ENCODE measurements around the gene RNF217. TPM values are rescaled to one million over a fixed set of nuclear protein-coding genes. Genes with fewer than 3 reads are reported as not detected.

RNF217 gene
- total RNA-seq, 1 donor from 2014 or later, result 2.2 TPM

DNA sequence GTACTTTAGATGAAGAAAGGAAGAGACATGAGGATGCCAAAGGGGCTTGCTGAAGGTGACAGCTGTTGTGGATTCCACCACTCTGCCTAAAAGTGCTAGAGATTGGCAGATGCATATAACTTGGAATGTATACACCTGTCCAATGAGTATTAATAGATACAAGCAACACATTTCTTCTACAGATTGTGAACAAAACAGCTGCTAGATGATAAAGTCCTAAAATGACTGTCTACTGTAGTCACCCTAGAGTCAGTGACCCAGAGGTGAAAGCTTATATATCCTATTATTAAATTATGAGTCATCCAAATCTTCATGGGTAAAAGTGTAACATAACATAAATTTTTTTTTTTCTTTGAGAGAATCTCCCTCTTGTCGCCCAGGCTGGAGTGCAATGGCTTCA, 5.2 kb downstream of the RNF217 start:
- Mint-ChIP-seq H3K9me3 (no peaks in the 10 kb centered on the region), H3K27me3 (ENCODE audit: low read depth) (peaks cover 26% of the 10 kb centered on the region), H3K36me3 (ENCODE audit: low read depth) (no peaks in the 10 kb centered on the region), H3K27ac (no peak overlapping the region), H3K4me3 (ENCODE audit: low read depth) (no peak overlapping the region), H3K4me1 (ENCODE audit: low read depth) (peaks cover 4% of the 10 kb centered on the region)
- no peak for DNase-seq (ENCODE audit: low spot score)
- intact Hi-C loops (cut with micrococcal nuclease), result no loop called here

- H3K27me3 Mint-ChIP-seq (ENCODE audit: low read depth), result peaks cover 22% of the 10 kb centered on the region
- intact Hi-C loops (cut with micrococcal nuclease), result no loop called here
- H3K9me3 Mint-ChIP-seq, result no peaks in the 10 kb centered on the region
- no peak overlapping the region for H3K27ac Mint-ChIP-seq
- peaks cover 2% of the 10 kb centered on the region for H3K4me1 Mint-ChIP-seq (ENCODE audit: low read depth)
- H3K4me3 Mint-ChIP-seq (ENCODE audit: low read depth), result no peak overlapping the region
- no peaks in the 10 kb centered on the region for H3K36me3 Mint-ChIP-seq (ENCODE audit: low read depth)
- no peak for DNase-seq (ENCODE audit: low spot score)
Measured at GRCh38 chr6:124968401-124968800, 6.2 kb downstream of the RNF217 start.

DNA sequence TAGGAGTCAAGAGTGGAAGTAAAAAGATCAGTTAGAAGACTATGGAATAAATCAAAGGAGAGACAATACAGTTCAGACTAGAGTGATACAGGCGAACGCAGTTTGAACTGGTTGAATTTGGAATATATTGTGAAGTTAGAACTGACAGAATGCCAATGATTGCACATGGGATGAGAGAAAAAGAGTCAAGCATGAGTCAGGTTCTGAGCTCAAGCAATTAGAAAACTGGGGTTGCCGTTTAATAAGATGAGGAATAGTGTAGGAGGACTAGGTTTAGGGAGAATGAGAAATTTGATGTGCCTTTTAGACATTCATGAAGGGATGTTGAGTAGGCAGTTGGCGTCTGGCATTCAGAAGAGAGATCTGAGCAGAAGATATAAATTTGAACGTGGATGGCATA, 8.0 kb downstream of the RNF217 start:
- H3K27ac Mint-ChIP-seq, result no peak overlapping the region
- H3K4me3 Mint-ChIP-seq (ENCODE audit: low read depth), result no peak overlapping the region
- intact Hi-C loops (cut with micrococcal nuclease), result no loop called here
- no peaks in the 10 kb centered on the region for H3K4me1 Mint-ChIP-seq (ENCODE audit: low read depth)
- H3K36me3 Mint-ChIP-seq (ENCODE audit: low read depth), result no peaks in the 10 kb centered on the region
- no peaks in the 10 kb centered on the region for H3K9me3 Mint-ChIP-seq
- peaks cover 10% of the 10 kb centered on the region for H3K27me3 Mint-ChIP-seq (ENCODE audit: low read depth)
- DNase-seq (ENCODE audit: low spot score), result no peak

DNA sequence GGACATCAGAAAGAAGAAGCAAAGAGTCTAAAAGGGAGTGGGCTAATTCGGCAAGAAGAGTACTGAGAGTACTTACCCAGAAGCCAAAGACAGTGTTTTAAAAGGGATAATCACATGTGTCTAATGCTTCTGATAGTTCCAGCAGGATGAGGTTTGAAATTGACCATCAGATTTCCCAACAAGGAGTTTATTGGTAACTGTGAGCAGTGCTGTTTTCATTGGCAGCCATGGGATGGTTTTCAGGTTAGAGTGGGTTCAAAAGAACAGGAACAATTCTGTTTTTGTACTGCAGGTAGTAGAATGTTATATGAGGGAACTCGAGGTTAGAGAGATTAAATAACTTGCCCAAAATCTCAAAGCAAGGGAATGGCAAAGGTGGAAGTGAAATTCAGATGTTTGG, 8.5 kb downstream of the RNF217 start:
- Mint-ChIP-seq H3K27ac (no peak overlapping the region), H3K27me3 (ENCODE audit: low read depth) (peaks cover 8% of the 10 kb centered on the region), H3K4me3 (ENCODE audit: low read depth) (no peak overlapping the region), H3K4me1 (ENCODE audit: low read depth) (no peaks in the 10 kb centered on the region), H3K9me3 (no peaks in the 10 kb centered on the region), H3K36me3 (ENCODE audit: low read depth) (no peaks in the 10 kb centered on the region)
- intact Hi-C loops (cut with micrococcal nuclease), result no loop called here
- DNase-seq (ENCODE audit: low spot score), result no peak

DNA sequence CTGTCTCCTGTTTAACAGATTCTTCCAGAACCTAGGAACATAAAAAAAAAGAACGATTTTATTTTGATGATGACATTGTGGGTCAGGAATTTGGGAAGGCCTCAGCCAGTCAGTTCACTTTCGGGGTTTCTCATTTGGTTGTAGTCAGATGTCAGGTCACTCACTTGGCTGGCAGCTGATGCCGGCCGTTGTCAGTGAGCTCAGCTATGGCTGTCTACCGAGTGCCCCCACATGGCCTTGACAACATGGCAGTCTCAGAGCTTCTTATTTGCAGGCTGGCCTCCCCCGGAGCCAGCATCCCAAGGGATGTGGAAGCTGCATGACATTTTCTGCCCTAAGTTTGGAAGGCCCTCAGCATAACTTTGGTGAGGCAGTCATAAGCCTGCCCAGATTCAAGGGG, 11.5 kb downstream of the RNF217 start:
- H3K27me3 Mint-ChIP-seq (ENCODE audit: low read depth), result peaks cover 5% of the 10 kb centered on the region

GRCh38 chr6:124974771-124975377, 12.6 kb downstream of the RNF217 start:
- Mint-ChIP-seq H3K4me1 (ENCODE audit: low read depth) (no peaks in the 10 kb centered on the region), H3K27me3 (ENCODE audit: low read depth) (peaks cover 5% of the 10 kb centered on the region), H3K4me3 (ENCODE audit: low read depth) (no peak overlapping the region), H3K9me3 (no peaks in the 10 kb centered on the region), H3K36me3 (ENCODE audit: low read depth) (no peaks in the 10 kb centered on the region), H3K27ac (no peak overlapping the region)
- no peak for DNase-seq (ENCODE audit: low spot score)
- intact Hi-C loops (cut with micrococcal nuclease), result no loop called here

More for the DNA sequence above, 11.5 kb downstream of the RNF217 start:
- H3K9me3 Mint-ChIP-seq, result no peaks in the 10 kb centered on the region
- H3K4me1 Mint-ChIP-seq (ENCODE audit: low read depth), result no peaks in the 10 kb centered on the region
- DNase-seq (ENCODE audit: low spot score), result no peak
- intact Hi-C loops (cut with micrococcal nuclease), result no loop called here
- H3K4me3 Mint-ChIP-seq (ENCODE audit: low read depth), result no peak overlapping the region
- no peak overlapping the region for H3K27ac Mint-ChIP-seq
- no peaks in the 10 kb centered on the region for H3K36me3 Mint-ChIP-seq (ENCODE audit: low read depth)

- no peak overlapping the region for H3K4me3 Mint-ChIP-seq (ENCODE audit: low read depth)
- H3K36me3 Mint-ChIP-seq (ENCODE audit: low read depth), result no peaks in the 10 kb centered on the region
- H3K4me1 Mint-ChIP-seq (ENCODE audit: low read depth), result no peaks in the 10 kb centered on the region
- H3K9me3 Mint-ChIP-seq, result no peaks in the 10 kb centered on the region
- H3K27ac Mint-ChIP-seq, result no peak overlapping the region
- DNase-seq (ENCODE audit: low spot score), result no peak
- no peaks in the 10 kb centered on the region for H3K27me3 Mint-ChIP-seq (ENCODE audit: low read depth)
- intact Hi-C loops (cut with micrococcal nuclease), result no loop called here
Measured at GRCh38 chr6:124977067-124977908, 15.1 kb downstream of the RNF217 start.

DNA sequence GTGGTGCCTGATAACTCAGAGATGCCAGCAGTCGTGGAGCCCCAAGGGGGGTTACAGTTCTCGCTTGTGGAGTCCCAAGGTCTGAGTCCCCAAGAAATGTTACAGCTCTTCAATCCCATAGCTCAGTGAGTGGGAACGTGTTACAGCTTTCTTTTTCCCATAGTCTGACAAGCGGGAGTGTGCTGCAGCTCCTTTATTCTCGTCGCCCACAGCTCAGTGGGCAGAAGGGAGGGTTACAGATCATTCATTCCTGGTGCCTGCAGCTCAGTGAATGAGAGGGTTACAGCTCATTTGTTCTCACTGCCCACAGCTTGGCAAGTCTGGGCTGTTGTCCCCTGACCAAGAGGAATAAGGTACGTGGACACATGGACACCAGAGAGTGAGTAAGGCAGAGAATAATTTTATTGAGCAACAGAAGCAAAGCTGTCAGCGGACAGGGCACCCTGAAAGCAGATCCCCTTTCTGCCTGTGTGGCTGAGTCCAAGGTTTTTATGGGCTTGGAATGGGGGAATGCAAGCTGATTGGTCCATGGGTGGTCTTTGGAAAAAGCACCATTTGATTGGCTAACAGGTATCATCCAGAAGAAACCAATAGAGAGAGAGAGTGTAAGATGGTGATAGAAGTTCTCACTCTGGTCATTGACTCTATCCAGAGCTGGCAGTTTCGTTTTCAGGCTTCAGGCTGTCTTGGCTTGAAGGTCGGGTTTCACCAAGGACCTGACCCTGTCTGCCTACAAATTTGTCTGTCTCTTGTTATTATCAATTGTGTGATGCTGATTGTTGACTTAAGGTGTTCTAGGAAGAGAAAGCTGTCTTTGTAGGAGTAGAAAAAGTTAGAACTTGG, 16.4 kb downstream of the RNF217 start:
- Mint-ChIP-seq H3K27ac (no peak overlapping the region), H3K4me3 (ENCODE audit: low read depth) (no peak overlapping the region), H3K27me3 (ENCODE audit: low read depth) (no peaks in the 10 kb centered on the region), H3K36me3 (ENCODE audit: low read depth) (no peaks in the 10 kb centered on the region), H3K4me1 (ENCODE audit: low read depth) (no peaks in the 10 kb centered on the region), H3K9me3 (no peaks in the 10 kb centered on the region)
- intact Hi-C loops (cut with micrococcal nuclease), result no loop called here
- DNase-seq (ENCODE audit: low spot score), result no peak

- Mint-ChIP-seq H3K27ac (no peak overlapping the region), H3K4me3 (ENCODE audit: low read depth) (no peak overlapping the region), H3K27me3 (ENCODE audit: low read depth) (no peaks in the 10 kb centered on the region), H3K9me3 (no peaks in the 10 kb centered on the region), H3K36me3 (ENCODE audit: low read depth) (no peaks in the 10 kb centered on the region), H3K4me1 (ENCODE audit: low read depth) (no peaks in the 10 kb centered on the region)
- no peak for DNase-seq (ENCODE audit: low spot score)
- intact Hi-C loops (cut with micrococcal nuclease), result no loop called here
Measured at GRCh38 chr6:124979294-124979678, 17.0 kb downstream of the RNF217 start.

DNA sequence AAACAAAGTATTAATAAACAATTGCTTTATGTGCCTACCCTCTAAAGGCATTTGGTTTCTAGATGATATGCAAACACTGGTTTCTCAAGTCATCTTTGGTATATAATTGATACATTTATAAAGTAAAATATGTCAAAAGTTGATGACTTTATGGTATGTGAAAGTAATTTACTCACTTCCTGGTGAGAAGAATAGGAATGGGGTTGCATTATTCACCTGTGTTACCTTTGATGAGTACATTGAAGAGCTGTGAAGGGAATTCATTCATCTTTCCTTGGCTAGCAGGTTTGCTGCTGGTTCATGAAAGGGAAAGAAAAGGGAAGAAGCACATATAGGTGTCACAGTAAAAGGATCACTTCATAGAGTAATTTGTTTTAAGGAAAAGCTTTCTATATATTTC, 20.4 kb downstream of the RNF217 start:
- Mint-ChIP-seq H3K4me1 (ENCODE audit: low read depth) (no peaks in the 10 kb centered on the region), H3K27me3 (ENCODE audit: low read depth) (no peaks in the 10 kb centered on the region), H3K36me3 (ENCODE audit: low read depth) (no peaks in the 10 kb centered on the region), H3K4me3 (ENCODE audit: low read depth) (no peak overlapping the region), H3K27ac (no peak overlapping the region), H3K9me3 (no peaks in the 10 kb centered on the region)
- DNase-seq (ENCODE audit: low spot score), result no peak
- intact Hi-C loops (cut with micrococcal nuclease), result no loop called here

GRCh38 chr6:124983383-124984083, 21.3 kb downstream of the RNF217 start:
- Mint-ChIP-seq H3K27ac (no peak overlapping the region), H3K4me3 (ENCODE audit: low read depth) (no peak overlapping the region), H3K36me3 (ENCODE audit: low read depth) (no peaks in the 10 kb centered on the region), H3K27me3 (ENCODE audit: low read depth) (no peaks in the 10 kb centered on the region), H3K4me1 (ENCODE audit: low read depth) (no peaks in the 10 kb centered on the region), H3K9me3 (no peaks in the 10 kb centered on the region)
- DNase-seq (ENCODE audit: low spot score), result no peak
- intact Hi-C loops (cut with micrococcal nuclease), result no loop called here

DNA sequence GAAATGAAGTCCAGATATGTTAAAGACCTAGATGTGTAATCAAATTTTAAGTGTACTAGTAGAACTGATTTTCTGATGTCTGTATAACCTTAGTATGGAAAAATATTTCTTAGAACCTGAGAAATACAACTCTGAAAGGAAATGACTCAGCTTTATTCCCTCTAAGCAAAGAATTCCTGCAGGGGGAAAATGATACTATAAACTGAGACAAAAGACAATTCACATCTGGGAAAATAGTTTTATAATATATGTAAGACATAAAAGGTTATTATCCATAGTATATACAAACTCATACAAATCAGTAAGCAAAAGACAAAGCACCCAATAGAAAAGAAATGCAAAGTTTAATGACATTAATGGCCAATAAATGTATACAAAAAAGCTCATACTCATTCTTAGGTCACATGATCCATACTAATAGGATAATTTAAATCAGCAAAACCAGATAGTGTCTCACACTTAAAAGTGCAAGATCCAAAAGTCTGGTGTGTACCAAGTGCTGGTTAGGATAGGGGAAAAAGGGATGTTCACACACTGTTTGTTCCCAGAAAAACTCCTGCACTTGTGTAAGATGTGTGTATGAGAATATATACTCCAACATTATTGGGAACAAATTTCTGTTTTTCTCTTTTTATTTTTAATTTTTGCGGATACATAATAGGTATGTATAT, 22.6 kb downstream of the RNF217 start:
- H3K27ac Mint-ChIP-seq, result no peak overlapping the region
- H3K4me1 Mint-ChIP-seq (ENCODE audit: low read depth), result no peaks in the 10 kb centered on the region
- no peaks in the 10 kb centered on the region for H3K36me3 Mint-ChIP-seq (ENCODE audit: low read depth)
- no peaks in the 10 kb centered on the region for H3K9me3 Mint-ChIP-seq
- intact Hi-C loops (cut with micrococcal nuclease), result no loop called here
- H3K27me3 Mint-ChIP-seq (ENCODE audit: low read depth), result peaks cover under 1% of the 10 kb centered on the region
- DNase-seq (ENCODE audit: low spot score), result no peak
- no peak overlapping the region for H3K4me3 Mint-ChIP-seq (ENCODE audit: low read depth)

Measured in activated T-helper 2 cell treated with anti-CD3 and anti-CD28 coated beads, Interferon-gamma antibody, Interleukin-2, Interleukin-4, amounts not matched to agents 10 μg/mL and 5 μg/mL and 100 μg/mL, durations not matched to agents 14 hours and 24 hours and 36 hours (primary cell).